ENCODE data around the gene MCCD1.

MCCD1 gene

GRCh38 chr6:31573239-31574105, 44.7 kb downstream of the MCCD1 start:
- peak; percentile 55 for DNase-seq

DNA sequence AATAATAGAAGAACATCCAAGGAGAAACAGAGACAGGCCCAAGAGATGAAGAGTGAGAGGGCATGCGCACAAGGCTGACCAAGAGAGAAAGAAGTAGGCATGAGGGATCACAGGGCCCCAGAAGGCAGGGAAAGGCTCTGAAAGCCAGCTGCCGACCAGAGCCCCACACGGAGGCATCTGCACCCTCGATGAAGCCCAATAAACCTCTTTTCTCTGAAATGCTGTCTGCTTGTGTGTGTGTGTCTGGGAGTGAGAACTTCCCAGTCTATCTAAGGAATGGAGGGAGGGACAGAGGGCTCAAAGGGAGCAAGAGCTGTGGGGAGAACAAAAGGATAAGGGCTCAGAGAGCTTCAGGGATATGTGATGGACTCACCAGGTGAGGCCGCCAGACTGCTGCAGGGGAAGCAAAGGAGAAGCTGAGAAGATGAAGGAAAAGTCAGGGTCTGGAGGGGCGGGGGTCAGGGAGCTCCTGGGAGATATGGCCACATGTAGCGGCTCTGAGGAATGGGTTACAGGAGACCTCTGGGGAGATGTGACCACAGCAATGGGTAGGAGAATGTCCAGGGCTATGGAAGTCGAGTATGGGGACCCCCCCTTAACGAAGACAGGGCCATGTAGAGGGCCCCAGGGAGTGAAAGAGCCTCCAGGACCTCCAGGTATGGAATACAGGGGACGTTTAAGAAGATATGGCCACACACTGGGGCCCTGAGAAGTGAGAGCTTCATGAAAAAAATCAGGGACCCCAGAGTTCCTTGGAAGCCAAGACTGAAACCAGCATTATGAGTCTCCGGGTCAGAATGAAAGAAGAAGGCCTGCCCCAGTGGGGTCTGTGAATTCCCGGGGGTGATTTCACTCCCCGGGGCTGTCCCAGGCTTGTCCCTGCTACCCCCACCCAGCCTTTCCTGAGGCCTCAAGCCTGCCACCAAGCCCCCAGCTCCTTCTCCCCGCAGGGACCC, 45.6 kb downstream of the MCCD1 start:
- peak; percentile 81 for DNase-seq

GRCh38 chr6:31575335-31575901, 46.7 kb downstream of the MCCD1 start, which contains the start of gene TNF:
TSS of gene TNF (plus strand) at chr6:31575565. CDS start at chr6:31575742, 177 bp downstream.
- peak; percentile 89 for DNase-seq

DNA sequence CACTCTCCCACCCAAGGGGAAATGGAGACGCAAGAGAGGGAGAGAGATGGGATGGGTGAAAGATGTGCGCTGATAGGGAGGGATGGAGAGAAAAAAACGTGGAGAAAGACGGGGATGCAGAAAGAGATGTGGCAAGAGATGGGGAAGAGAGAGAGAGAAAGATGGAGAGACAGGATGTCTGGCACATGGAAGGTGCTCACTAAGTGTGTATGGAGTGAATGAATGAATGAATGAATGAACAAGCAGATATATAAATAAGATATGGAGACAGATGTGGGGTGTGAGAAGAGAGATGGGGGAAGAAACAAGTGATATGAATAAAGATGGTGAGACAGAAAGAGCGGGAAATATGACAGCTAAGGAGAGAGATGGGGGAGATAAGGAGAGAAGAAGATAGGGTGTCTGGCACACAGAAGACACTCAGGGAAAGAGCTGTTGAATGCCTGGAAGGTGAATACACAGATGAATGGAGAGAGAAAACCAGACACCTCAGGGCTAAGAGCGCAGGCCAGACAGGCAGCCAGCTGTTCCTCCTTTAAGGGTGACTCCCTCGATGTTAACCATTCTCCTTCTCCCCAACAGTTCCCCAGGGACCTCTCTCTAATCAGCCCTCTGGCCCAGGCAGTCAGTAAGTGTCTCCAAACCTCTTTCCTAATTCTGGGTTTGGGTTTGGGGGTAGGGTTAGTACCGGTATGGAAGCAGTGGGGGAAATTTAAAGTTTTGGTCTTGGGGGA, 47.4 kb downstream of the MCCD1 start:
- DNase-seq = no peak

GRCh38 chr6:31576897-31577578, 48.3 kb downstream of the MCCD1 start:
- peak; percentile 74 for DNase-seq

GRCh38 chr6:31577579-31577966, 48.8 kb downstream of the MCCD1 start:
- no peak for DNase-seq

DNA sequence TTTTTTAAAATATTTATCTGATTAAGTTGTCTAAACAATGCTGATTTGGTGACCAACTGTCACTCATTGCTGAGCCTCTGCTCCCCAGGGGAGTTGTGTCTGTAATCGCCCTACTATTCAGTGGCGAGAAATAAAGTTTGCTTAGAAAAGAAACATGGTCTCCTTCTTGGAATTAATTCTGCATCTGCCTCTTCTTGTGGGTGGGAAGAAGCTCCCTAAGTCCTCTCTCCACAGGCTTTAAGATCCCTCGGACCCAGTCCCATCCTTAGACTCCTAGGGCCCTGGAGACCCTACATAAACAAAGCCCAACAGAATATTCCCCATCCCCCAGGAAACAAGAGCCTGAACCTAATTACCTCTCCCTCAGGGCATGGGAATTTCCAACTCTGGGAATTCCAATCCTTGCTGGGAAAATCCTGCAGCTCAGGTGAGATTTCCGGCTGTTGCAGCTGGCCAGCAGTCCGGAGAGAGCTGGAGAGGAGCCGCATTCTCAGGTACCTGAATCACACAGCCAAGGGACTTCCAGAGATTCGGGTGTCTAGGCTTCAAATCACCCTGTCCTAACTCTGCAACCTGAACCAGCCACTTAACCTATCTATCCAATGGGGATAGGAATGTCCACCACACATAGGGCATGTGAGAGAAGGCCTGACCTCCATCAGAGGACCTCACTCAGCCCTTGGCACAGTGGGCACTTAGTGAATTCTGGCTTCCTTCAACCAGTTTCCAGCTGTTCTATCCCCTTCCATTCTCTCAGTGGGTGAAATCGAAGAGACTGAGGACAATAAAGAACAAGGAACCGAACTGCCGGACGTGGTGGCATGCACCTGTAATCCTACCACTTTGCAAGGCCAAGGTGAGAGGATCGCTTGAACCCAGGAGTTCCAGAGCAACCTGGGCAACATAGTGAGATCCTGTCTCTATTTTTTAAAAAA, 49.7 kb downstream of the MCCD1 start:
- peak; percentile 60 for DNase-seq

DNA sequence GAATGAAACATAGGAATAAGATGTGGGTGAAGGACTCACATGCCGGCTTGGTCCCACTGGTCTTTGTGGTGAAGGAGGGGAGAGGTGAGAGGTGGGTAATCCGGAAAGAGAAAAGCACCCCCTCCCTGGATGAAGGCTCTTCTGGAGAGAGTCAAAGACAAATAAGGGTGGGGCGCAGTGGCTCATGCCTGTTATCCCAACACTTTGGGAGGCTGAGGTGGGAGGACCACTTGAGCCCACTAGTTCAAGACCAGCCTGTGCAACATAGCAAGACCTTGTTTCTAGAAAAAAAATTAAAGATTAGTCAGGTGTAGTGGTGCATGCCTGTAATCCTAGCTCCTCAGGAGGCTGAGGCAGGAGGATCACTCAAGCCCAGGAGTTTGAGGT, 50.4 kb downstream of the MCCD1 start:
- peak; percentile 61 for DNase-seq

Data from stimulated activated CD8-positive, alpha-beta memory T cell treated with anti-CD3 and anti-CD28 coated beads, Interleukin-4, amount 100 ng/mL, for 48 hours (primary cell).